ENCODE results near the gene CCDC149.

The CCDC149 gene

GRCh38 chr4:24881508-24882196 lies 31.2 kb downstream of the CCDC149 start:
- DNase-seq (ENCODE audit: low read depth in 3 of 3): no peak

GRCh38 chr4:24880186-24880585 lies 32.7 kb downstream of the CCDC149 start:
- no peak for DNase-seq (ENCODE audit: low read depth in 3 of 3)

- DNase-seq (ENCODE audit: low read depth in 3 of 3): no peak
These were observed 34.2 kb downstream of the CCDC149 start for GRCh38 chr4:24878636-24879016.

- DNase-seq (ENCODE audit: low read depth in 3 of 3): no peak
These were observed 34.8 kb downstream of the CCDC149 start for GRCh38 chr4:24877868-24878635.

- DNase-seq (ENCODE audit: low read depth in 3 of 3): no peak
These were observed 36.4 kb downstream of the CCDC149 start for GRCh38 chr4:24876431-24876830.

- no peak for DNase-seq (ENCODE audit: low read depth in 3 of 3)
These were observed 40.1 kb downstream of the CCDC149 start for GRCh38 chr4:24872720-24873119.

GRCh38 chr4:24871210-24871609 lies 41.6 kb downstream of the CCDC149 start:
- DNase-seq (ENCODE audit: low read depth in 3 of 3): no peak

- no peak for DNase-seq (ENCODE audit: low read depth in 3 of 3)
These were observed 45.0 kb downstream of the CCDC149 start for GRCh38 chr4:24867766-24868296.

GRCh38 chr4:24867251-24867650 lies 45.6 kb downstream of the CCDC149 start:
- no peak for DNase-seq (ENCODE audit: low read depth in 3 of 3)

GRCh38 chr4:24865401-24865800 lies 47.4 kb downstream of the CCDC149 start:
- DNase-seq (ENCODE audit: low read depth in 3 of 3): no peak

- no peak for DNase-seq (ENCODE audit: low read depth in 3 of 3)
These were observed 49.0 kb downstream of the CCDC149 start for GRCh38 chr4:24863799-24864198.

GRCh38 chr4:24862073-24862751 lies 50.6 kb downstream of the CCDC149 start:
- no peak for DNase-seq (ENCODE audit: low read depth in 3 of 3)

GRCh38 chr4:24858550-24858949 lies 54.3 kb downstream of the CCDC149 start:
- DNase-seq (ENCODE audit: low read depth in 3 of 3): no peak

GRCh38 chr4:24858026-24858425 lies 54.8 kb downstream of the CCDC149 start:
- DNase-seq (ENCODE audit: low read depth in 3 of 3): no peak

- no peak for DNase-seq (ENCODE audit: low read depth in 3 of 3)
These were observed 56.3 kb downstream of the CCDC149 start for GRCh38 chr4:24856586-24856985.

- DNase-seq (ENCODE audit: low read depth in 3 of 3): no peak
These were observed 57.1 kb downstream of the CCDC149 start for GRCh38 chr4:24855741-24856140.

GRCh38 chr4:24853142-24853541 lies 59.7 kb downstream of the CCDC149 start:
- no peak for DNase-seq (ENCODE audit: low read depth in 3 of 3)

GRCh38 chr4:24850674-24851073 lies 62.2 kb downstream of the CCDC149 start:
- DNase-seq (ENCODE audit: low read depth in 3 of 3): no peak

GRCh38 chr4:24849756-24850155 lies 63.1 kb downstream of the CCDC149 start:
- no peak for DNase-seq (ENCODE audit: low read depth in 3 of 3)

GRCh38 chr4:24849351-24849750 lies 63.5 kb downstream of the CCDC149 start:
- DNase-seq (ENCODE audit: low read depth in 3 of 3): no peak

- DNase-seq (ENCODE audit: low read depth in 3 of 3): no peak
These were observed 66.1 kb downstream of the CCDC149 start for GRCh38 chr4:24846716-24847115.

GRCh38 chr4:24845902-24846301 lies 66.9 kb downstream of the CCDC149 start:
- no peak for DNase-seq (ENCODE audit: low read depth in 3 of 3)

GRCh38 chr4:24845132-24845531 lies 67.7 kb downstream of the CCDC149 start:
- DNase-seq (ENCODE audit: low read depth in 3 of 3): no peak
